GM08714 (cell line): ENCODE data around the gene MED15.
"Not testable (repeated sequence)": the region's sequence is repeated elsewhere in the genome, so short reads cannot be mapped to it uniquely, and the experiment has no call there.

ENCODE experiments used
- H3K4me3 ChIP-seq: fragments of 200-500 bp; sonication (Bioruptor generic); 2 replicates; pipeline ENCODE4 v1.5.1; 2014; ENCODE audit warnings: mild to moderate bottlenecking, low read length, inconsistent platforms
- ZNF274 ChIP-seq: IDR thresholded peaks from 2 replicates; pipeline ENCODE4 v1.6.1; 2012; ENCODE audit warnings: mild to moderate bottlenecking, low read depth, low read length

Gene MED15, protein sequence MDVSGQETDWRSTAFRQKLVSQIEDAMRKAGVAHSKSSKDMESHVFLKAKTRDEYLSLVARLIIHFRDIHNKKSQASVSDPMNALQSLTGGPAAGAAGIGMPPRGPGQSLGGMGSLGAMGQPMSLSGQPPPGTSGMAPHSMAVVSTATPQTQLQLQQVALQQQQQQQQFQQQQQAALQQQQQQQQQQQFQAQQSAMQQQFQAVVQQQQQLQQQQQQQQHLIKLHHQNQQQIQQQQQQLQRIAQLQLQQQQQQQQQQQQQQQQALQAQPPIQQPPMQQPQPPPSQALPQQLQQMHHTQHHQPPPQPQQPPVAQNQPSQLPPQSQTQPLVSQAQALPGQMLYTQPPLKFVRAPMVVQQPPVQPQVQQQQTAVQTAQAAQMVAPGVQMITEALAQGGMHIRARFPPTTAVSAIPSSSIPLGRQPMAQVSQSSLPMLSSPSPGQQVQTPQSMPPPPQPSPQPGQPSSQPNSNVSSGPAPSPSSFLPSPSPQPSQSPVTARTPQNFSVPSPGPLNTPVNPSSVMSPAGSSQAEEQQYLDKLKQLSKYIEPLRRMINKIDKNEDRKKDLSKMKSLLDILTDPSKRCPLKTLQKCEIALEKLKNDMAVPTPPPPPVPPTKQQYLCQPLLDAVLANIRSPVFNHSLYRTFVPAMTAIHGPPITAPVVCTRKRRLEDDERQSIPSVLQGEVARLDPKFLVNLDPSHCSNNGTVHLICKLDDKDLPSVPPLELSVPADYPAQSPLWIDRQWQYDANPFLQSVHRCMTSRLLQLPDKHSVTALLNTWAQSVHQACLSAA

DNA sequence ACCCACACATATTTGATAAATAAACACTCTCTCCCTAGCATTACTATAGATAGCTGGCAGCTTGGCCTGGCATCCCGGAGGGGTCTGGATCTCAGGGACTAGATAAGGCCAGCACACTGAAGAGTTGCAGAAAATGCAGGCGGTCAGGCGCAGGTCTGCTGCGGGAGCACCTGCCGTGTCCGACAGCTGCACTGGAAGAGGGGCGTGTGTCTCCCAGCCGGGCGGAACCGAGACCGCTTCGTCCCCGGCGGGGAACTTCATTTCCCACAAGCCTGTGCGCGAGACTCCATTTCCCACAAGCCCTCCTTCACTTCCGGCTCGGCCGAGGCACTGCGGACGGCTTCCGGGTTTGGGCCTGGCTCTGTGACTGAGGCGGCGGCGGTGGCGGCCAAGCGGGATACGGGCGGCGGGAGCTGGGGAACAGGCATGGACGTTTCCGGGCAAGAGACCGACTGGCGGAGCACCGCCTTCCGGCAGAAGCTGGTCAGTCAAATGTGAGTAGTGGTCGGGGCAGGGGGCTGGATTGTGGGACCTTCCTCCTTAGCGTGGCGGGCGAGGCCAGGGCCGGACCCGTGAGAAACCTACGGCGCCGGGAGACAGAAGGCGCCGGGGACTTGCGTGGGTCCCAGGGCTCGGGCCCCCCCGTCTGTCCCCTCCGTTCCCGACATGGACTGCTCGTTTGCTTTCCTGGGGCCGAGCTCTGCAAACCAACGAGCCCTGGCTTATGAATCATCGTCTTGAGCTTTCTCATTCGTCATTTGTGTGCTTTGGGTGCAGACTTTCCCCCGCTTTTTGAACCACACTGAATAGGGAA lies at the start of gene MED15:
Gene MED15, plus strand, starts transcription at position 358 of the 814 bp plus-strand sequence. Its CDS starts 69 bp downstream, at position 427.
- TF ChIP-seq ZNF274 = no peak
- peak within 1 kb of the TSS; percentile 90 for H3K4me3 ChIP-seq

DNA sequence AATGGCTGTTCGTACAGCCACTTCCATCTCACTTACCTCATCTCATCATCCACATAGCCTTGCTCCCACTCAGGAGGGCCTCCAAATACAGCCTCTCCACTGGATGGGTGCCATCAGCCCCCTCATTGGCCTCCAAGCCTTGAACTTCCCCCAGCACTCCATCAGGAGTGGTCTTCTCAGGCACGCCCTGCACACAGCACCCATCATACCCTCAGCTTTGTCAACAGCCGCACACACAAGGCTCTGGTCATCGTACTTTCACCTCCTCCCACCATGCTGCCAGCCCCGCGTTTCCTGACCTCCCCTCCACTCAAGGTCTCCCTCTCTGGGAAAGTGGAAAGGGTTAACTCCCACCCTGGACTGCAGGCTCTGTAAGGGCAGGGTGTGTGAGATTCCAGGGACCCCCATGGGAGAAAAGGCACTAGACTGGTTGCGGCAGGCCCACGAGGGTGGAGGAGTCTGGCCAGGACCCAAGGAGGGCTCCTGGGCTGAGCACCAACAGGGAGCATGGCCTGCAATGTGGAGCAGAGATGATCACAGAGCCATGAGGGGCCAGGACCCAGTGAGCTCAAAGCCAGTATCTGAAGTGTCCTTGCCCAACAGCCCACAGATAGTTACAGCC lies 48.8 kb upstream of the MED15 start:
- no peak for TF ChIP-seq ZNF274
- H3K4me3 ChIP-seq = no peak overlapping the region

DNA sequence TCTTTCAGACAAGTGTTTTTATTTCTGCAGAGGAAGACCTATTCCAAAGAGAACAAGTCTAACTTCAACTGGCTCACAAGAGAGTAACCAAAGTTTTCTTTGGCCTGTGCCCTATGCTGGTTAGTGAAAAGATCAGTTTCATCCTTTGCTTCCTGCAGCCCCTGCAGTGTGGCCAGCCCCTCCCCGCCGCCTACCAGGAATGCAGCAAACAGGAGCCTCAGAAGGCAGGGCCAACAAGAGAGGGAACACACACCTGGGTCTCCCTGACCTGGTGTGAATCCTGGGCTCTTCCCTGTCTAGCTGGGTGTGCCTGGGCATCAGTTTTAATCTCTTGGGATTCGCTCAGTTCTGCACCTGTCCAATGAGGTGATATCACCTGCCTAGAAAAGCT lies 48.3 kb upstream of the MED15 start:
- H3K4me3 ChIP-seq = no peak overlapping the region
- TF ChIP-seq ZNF274 = no peak

DNA sequence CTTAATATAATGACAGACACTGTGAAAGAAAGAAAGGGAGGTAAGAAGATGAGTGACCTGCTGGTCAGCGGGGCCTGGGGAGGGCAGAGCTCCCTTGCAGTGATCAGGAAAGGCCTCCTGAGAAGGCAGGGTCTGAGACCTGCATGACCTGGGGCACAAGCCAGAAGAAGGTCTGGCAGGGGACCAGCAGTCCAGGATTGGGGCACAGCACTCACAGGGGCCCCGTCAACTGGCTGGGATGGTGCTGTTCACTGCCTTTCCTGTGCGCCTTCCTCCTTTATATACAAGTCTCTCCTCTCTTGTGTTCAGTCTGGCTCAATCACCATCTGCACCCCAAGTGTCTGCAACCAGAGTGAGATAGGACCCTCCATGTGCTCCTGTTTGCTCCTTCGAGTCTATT lies 47.5 kb upstream of the MED15 start:
- H3K4me3 ChIP-seq = no peak overlapping the region
- TF ChIP-seq ZNF274 = no peak

DNA sequence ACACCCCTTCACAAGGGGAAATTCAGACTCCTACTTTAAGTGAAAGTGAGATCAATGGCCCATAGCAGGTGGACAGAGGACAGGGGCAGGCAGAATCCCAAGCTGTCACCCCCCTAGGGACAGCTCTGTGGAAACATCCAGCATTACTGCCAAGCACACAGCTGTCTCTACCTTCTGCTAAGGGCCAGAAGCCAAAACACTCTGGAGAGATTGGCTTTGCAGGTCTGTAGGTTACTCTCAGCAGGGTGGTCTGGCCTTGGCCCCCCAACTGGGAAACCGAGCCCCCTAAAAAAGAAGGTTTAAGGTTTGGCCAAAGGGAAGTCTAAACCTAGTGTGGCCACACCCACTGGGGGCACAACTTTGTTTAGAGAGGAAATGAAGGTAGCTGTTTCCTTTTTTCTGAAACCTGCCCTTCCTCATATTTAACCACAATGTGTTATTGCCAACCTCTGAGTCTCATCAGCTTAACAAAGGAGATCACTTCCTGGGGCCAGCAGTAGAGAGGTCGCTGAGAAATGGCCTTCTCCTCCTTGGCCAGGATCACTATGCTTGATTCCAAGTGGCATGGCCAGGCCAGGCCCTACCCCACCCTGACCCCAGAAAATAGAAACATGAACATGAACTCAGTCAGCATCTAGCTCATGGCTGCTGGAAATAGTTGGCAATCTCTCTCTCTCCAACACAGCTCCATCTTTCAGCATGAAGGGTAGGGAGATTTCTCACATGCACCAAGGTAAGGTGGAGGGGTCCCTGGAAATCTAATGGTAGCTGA lies 43.9 kb upstream of the MED15 start:
- H3K4me3 ChIP-seq = no peak overlapping the region
- TF ChIP-seq ZNF274 = no peak

DNA sequence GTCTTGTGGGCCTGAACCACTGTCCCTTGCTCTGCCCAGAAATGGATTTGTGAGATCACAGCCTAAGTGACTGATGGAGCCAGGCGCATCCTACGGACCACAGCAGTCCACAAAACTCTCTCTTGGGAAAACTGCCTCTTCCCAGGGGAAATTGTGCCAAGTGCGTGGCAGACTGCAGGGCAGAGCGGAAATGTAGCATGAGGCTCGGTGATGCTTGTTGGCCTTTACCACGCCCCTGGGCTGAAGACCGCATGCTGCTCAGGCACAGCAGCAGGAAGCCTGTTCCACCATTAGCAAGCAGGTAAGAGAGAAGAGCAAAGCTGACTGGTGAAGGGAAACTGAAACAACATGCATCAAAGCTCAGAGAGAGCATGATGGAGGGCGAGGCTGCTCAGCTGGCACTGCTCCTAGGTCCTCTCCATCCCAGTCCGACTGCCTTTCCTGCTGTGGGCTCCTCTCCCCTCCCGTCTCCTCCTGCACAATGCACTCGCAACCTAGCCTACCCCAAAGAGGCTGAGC lies 43.3 kb upstream of the MED15 start:
- no peak for TF ChIP-seq ZNF274
- H3K4me3 ChIP-seq = no peak overlapping the region

DNA sequence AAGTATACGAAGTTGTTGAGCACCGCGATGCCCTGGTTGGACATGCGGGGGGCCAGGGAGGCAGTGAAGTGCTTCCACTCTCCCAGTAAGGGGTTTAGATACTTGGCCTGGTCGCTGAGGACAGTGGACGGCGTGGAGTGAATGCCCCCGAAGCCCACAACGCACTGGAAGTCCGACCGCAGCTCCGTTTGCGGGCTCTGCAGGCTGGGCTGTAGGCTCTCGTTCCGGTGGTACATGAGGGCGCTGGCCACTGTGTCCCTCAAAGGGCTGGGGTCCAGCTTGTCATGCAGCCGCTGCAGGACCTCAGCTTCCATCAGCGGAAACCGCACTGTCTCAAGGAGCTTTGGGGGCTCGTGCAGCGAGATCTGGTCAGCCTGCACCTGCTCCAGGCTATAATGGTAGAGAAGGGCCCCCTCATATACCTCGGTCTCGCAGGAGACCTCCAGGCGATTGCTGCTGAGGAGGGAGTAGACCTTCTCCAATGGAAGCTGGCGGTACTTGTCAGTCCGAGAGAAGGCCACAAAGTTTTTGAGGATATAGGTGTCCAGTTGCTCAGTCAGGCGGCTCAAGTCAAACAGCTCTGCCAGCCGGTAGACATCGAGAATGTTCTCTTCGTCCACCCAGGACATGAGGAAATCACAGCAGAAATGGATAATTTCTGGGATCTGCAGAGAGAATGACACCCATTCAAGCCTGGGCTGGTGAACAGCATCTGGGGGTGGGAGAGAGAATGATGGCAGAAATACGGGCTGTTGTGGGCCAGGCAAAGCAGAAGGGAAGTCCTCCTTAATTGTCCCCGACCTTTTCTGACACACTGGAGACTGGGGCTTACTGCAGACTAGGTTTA lies 42.3 kb upstream of the MED15 start:
- H3K4me3 ChIP-seq = no peak overlapping the region
- TF ChIP-seq ZNF274 = no peak

DNA sequence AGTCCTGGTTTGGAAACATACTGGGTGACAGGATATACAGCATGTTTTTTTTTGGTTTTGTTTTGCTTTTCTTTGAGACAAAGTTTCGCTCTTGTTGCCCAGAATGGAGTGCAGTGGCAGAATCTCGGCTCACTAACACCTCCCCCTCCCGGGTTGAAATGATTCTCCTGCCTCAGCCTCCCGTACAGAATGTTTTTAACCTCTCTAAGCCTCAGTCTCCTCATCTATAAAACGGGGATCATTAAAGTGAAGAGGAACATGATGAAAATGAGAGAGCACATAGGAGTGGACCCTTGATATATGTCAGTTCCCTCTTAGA lies 41.7 kb upstream of the MED15 start:
- H3K4me3 ChIP-seq = no peak overlapping the region
- no peak for TF ChIP-seq ZNF274

DNA sequence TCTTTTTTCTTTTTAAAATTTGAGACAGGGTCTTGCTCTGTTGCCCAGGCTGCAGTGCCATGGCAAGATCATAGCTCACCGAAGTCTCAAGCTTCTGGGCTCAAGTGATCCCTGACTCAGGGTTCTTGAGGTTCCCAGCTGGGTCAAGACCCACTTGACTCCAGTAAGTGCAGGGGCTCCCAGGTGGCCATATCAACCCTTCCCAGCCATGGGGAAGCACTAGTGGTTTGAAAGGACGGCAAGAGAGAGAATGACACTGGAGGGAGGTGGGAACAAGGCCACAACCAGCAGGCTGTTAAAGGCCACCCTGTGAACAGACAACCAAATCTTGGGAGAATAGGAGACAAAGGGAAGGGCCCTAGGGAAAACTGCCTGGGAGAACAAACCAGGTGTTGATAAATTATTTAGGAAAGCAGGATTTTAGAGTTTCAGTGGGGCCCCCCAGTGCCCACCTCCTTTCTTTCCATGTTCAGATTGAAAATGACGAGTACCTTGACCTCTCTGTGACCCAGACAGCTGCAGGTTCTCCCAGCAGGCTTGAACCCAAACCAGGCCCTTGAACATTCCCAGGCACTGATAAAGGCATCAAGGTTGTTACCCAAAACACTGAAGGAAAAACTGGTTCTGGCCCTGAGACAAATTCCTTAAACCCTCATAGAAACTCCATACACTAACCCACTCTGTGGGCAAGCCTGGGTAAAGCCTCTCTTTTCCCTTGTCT lies 40.6 kb upstream of the MED15 start:
- H3K4me3 ChIP-seq = no peak overlapping the region
- TF ChIP-seq ZNF274 = no peak

DNA sequence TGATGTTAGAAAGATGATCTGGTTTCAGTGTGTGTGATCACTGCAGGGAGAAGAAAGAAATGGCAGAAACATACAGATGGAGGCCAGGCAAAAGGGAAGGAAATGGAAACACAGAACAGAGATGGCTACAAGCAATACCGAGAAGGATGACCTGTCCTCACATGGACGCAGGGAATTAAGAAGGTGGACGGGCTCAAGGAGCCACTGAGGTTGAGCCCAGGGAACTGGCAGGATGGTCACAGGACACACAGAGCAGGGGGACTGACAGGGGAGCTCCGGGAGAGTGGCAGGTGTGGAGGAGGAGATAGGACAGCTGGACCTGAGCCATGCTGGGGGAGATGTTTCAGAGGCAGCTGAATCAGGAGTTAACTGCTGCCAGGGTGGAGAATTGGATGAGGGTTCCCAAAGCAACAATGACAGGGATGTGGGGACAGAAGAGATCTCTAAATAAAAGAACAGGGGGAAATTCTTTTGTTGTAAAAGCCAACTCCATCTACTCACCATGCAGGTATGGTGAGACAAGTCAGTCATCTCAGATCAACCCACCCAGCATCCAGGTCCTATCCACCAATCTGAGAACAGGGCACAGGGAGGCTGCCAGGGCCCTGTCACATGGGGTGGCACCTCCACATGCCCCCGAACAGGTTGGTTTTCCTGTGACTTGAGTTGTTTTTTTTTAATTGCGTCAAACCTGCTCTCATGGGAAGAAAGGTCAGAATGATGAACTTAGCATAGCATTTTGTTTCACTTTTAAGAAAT lies 38.1 kb upstream of the MED15 start:
- no peak for TF ChIP-seq ZNF274
- no peak overlapping the region for H3K4me3 ChIP-seq

DNA sequence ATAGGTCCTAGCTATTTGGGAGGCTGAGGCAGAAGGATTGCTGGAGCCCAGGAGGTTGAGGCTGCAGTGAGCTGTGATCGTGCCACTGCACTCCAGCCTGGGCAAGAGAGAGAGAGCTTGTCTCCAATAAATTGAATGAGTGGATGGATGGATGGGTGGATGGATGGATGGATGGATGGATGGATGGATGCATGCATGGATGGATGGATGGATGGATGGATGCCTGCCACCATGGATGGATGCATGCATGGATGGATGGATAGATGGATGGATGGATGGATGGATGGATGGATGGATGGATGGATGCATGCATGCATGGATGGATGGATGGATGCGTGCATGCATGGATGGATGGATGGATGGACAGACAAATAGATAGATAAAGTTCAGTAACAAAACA lies 36.9 kb upstream of the MED15 start:
- H3K4me3 ChIP-seq = not testable (repeated sequence)
